Osteocyte (in vitro differentiated cells): Measurements from ENCODE around the gene PPIL1. TPM values are rescaled to one million over a fixed set of nuclear protein-coding genes. Genes with fewer than 3 reads are reported as not detected.

Source experiments
- DNase-seq: peaks from one replicate; pipeline ENCODE4 v3.0.0; 2021; ENCODE audit warnings: mixed read lengths; ENCODE audit not compliant: unreplicated experiment; ENCODE audit errors: extremely low spot score
- H3K27ac Mint-ChIP-seq: one replicate; pipeline ENCODE4 v1.8.0; 2021; ENCODE audit warnings: mild to moderate bottlenecking, mixed read lengths; ENCODE audit not compliant: unreplicated experiment
- H3K27me3 Mint-ChIP-seq: one replicate; pipeline ENCODE4 v1.8.0; 2021; ENCODE audit warnings: mixed read lengths; ENCODE audit not compliant: unreplicated experiment
- H3K36me3 Mint-ChIP-seq: one replicate; pipeline ENCODE4 v1.8.0; 2021; ENCODE audit warnings: mixed read lengths; ENCODE audit not compliant: unreplicated experiment
- H3K4me1 Mint-ChIP-seq: one replicate; pipeline ENCODE4 v1.8.0; 2021; ENCODE audit warnings: mixed read lengths; ENCODE audit not compliant: unreplicated experiment
- H3K4me3 Mint-ChIP-seq: one replicate; pipeline ENCODE4 v1.8.0; 2021; ENCODE audit warnings: mild to moderate bottlenecking, moderate library complexity, mixed read lengths; ENCODE audit not compliant: unreplicated experiment
- H3K9me3 Mint-ChIP-seq: one replicate; pipeline ENCODE4 v1.8.0; 2021; ENCODE audit warnings: mixed read lengths; ENCODE audit not compliant: unreplicated experiment
- total RNA-seq: library from RNA; stranded (reverse); gene quantifications from 2 replicates; pipeline ENCODE4 v1.2.1, GENCODE V29; 2021
- TF ChIP-seq, protein P1 (sequence below): fragments of 200-600 bp; sonication (generic); IDR thresholded peaks from 2 replicates; pipeline ENCODE4 v1.5.0; 2021; ENCODE audit warnings: antibody characterized with exemption, mild to moderate bottlenecking, moderate library complexity

Gene PPIL1
- total RNA-seq, 1 donor from 2014 or later = 21.0 TPM

DNA sequence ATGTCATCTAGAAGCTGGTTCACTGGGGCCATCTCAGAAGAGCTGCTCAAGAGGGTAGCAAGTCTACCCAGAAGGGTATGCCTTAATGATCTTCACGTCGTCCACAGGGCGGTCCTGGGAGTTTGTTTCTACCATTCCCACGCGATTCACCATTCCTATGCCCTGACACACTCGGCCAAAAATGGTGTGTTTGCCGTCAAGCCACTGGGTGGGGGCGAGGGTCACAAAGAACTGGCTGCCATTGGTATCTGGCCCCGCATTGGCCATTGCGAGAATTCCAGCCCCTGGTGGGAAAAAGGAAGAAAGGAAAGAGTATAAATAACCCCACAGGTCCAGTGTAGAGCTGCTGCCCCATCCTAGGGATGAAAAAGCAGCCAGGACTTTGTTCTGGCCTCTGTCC is 18.9 kb downstream of the PPIL1 start:
- no peak for DNase-seq
- Mint-ChIP-seq H3K4me3 (no peak overlapping the region), H3K4me1 (peaks cover 14% of the 10 kb centered on the region), H3K27ac (no peak overlapping the region), H3K36me3 (peaks cover 13% of the 10 kb centered on the region), H3K9me3 (peaks cover 4% of the 10 kb centered on the region), H3K27me3 (no peaks in the 10 kb centered on the region)
- TF ChIP-seq, protein P1, sequence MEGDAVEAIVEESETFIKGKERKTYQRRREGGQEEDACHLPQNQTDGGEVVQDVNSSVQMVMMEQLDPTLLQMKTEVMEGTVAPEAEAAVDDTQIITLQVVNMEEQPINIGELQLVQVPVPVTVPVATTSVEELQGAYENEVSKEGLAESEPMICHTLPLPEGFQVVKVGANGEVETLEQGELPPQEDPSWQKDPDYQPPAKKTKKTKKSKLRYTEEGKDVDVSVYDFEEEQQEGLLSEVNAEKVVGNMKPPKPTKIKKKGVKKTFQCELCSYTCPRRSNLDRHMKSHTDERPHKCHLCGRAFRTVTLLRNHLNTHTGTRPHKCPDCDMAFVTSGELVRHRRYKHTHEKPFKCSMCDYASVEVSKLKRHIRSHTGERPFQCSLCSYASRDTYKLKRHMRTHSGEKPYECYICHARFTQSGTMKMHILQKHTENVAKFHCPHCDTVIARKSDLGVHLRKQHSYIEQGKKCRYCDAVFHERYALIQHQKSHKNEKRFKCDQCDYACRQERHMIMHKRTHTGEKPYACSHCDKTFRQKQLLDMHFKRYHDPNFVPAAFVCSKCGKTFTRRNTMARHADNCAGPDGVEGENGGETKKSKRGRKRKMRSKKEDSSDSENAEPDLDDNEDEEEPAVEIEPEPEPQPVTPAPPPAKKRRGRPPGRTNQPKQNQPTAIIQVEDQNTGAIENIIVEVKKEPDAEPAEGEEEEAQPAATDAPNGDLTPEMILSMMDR = no peak

DNA sequence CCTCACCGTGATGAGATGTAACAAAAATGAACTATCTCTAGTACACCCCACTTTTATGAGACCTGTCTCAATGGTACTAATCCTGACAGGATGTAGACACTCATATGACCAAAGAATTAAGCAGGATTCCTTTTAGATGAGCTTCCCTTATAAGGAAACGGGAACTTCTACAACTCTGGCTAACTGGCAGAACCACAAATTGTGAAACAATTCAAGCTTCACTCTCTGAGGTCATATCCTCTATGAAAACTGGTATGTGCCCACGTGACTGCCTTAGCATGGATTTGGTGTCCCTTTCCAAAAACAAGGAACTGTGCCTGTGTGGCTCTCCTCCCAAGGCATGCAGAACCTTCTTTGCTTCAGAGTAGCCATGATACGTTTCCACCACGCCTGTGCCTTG is 21.3 kb downstream of the PPIL1 start:
- H3K9me3 Mint-ChIP-seq = peaks cover 4% of the 10 kb centered on the region
- no peak overlapping the region for H3K4me3 Mint-ChIP-seq
- peaks cover 22% of the 10 kb centered on the region for H3K4me1 Mint-ChIP-seq
- DNase-seq = no peak
- no peaks in the 10 kb centered on the region for H3K27me3 Mint-ChIP-seq
- H3K36me3 Mint-ChIP-seq = peaks cover 14% of the 10 kb centered on the region
- H3K27ac Mint-ChIP-seq = peak overlapping the region; percentile 12
- TF ChIP-seq, protein P1 = no peak

DNA sequence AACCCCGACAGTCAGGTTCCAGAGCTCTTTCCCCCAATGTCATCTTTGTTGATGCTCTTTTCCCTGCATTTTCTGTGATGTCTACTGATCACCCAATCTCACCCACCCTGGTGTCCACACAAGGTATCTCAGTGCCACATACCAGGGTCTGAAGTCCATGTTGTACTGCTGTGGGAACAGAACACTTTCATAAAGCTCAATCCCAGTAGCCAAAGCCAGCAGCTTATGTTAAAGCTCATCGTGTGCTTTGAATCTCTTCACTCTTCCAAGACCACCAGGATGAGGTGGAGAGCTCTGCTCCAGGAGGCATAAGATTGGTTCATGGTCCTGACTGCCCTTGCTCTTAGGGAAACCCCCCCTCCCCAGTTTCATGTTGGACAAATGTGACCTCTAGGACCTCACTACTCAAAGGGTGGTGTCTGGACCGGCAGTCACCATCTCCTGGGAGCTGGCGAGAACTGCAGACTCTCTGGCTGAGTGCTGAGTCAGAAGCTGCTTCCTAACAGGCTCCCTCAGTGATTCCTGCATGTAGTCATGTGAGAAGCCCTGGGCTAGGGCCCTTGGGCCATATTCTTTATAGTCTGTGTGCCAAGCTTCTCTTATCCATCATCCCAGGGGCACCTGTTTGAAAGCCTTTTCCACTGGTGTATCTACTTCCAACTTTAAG is 22.0 kb downstream of the PPIL1 start:
- H3K4me1 Mint-ChIP-seq = peaks cover 22% of the 10 kb centered on the region
- TF ChIP-seq, protein P1 = no peak
- peaks cover 4% of the 10 kb centered on the region for H3K9me3 Mint-ChIP-seq
- no peaks in the 10 kb centered on the region for H3K27me3 Mint-ChIP-seq
- DNase-seq = no peak
- H3K36me3 Mint-ChIP-seq = peaks cover 14% of the 10 kb centered on the region
- no peak overlapping the region for H3K4me3 Mint-ChIP-seq
- H3K27ac Mint-ChIP-seq = peak overlapping the region; percentile 15

DNA sequence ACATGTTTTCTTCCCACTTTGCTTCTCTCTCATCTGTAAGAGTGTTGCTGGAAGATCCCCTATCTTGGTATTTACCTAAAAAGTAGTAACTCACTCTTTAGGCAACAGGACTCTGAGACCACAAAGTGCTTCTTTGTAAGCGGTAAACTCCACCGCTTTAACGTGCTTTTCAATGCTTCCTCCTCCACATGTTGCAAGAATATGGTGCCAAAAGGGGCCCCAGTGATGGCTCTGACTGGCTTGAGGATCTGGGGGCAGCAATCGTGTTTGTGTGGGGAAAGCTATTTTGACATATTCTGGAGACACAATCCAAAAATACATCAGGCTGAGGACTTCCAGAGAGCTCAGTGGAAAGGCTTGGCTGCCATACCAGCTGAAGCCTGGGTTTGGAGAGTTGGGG is 23.0 kb downstream of the PPIL1 start:
- TF ChIP-seq, protein P1 = no peak
- Mint-ChIP-seq H3K9me3 (peaks cover 4% of the 10 kb centered on the region), H3K27me3 (no peaks in the 10 kb centered on the region), H3K4me3 (no peak overlapping the region), H3K4me1 (peaks cover 22% of the 10 kb centered on the region), H3K36me3 (peaks cover 13% of the 10 kb centered on the region), H3K27ac (no peak overlapping the region)
- DNase-seq = no peak

DNA sequence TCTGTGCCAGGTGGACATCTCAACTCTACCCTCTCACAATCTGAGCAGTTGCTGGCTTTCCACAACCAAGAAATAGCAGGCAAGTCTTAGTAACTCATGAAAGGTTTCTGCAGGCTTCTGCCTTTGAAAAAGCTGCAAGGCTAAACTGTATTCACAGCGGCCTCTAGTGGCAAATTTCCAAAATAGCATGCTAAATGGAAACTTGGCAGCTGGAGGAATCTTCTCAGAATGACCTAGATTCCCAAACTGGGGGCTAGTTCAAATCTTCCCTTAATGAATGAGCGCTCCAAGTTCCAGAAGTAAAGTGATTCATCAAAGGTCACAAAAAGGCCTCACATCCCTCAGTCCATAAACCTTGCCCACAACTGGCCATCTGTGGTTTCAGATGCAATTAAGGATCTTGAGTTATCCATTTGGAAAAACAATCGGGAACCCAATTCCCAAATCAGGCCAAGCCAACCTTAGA is 23.4 kb downstream of the PPIL1 start:
- H3K4me3 Mint-ChIP-seq = no peak overlapping the region
- DNase-seq = no peak
- H3K9me3 Mint-ChIP-seq = peaks cover 4% of the 10 kb centered on the region
- no peaks in the 10 kb centered on the region for H3K27me3 Mint-ChIP-seq
- TF ChIP-seq, protein P1 = peak; percentile 76
- H3K4me1 Mint-ChIP-seq = peaks cover 22% of the 10 kb centered on the region
- peaks cover 10% of the 10 kb centered on the region for H3K36me3 Mint-ChIP-seq
- no peak overlapping the region for H3K27ac Mint-ChIP-seq
